KG1 (cell line): ENCODE measurements around the gene BMPR1A.

ENCODE experiments used
- DNase-seq: peaks from one replicate; lab custom pipeline; 2025; lab: John Stamatoyannopoulos, UW

Gene BMPR1A

GRCh38 chr10:86802473-86803108, 46.2 kb downstream of the BMPR1A start:
- no peak for DNase-seq

- DNase-seq = no peak
Observed at GRCh38 chr10:86803156-86803555, 46.7 kb downstream of the BMPR1A start.

- no peak for DNase-seq
Observed at GRCh38 chr10:86804805-86805204, 48.4 kb downstream of the BMPR1A start.

DNA sequence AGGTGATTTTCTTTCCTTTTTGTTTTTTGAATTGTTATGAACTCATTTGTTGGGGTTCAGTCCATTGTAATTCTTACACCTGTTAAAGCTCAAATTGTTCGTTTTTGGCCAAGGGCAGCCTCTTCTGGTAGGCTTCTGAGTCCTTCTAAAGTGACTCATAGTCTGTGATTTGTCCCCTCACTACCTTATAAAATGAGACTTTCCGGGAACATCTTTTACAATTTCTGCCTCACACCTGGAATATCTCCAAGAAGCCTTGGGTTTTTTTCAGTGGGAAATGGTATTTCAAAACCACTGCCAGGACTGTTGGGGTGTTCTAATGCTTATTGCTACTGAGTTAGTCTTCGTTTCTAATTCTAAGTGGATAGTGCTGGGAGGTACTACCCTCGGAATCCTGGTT, 56.7 kb downstream of the BMPR1A start:
- DNase-seq = no peak

- DNase-seq = no peak
Observed at GRCh38 chr10:86813982-86814381, 57.6 kb downstream of the BMPR1A start.

DNA sequence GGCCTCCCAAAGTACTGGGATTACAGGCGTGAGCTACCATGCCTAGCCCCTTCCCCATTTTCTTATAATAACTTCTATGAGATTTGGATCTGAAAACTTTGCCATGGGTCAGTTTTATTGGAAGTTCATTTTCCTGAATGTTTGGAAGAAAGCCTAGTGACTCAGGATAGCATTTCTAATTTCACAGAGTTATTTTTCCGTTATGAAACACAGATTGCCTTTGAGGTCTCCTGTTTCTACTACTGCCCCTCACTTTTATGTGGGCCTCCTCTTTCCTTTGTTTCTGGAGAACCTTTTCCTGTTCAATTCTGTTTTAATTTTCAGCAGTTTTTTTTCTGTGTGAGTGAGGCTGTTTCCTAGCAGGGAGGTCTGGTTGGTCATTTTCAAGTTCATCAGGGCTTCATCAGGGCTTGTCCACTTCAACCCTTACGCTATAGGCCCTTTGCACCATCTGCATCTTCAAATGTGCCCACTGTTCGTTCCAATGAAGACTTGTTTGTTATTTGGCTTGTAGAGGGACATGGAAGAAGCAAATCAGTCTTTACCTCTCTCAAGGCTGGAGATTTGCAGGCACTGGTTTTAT, 58.7 kb downstream of the BMPR1A start:
- no peak for DNase-seq

DNA sequence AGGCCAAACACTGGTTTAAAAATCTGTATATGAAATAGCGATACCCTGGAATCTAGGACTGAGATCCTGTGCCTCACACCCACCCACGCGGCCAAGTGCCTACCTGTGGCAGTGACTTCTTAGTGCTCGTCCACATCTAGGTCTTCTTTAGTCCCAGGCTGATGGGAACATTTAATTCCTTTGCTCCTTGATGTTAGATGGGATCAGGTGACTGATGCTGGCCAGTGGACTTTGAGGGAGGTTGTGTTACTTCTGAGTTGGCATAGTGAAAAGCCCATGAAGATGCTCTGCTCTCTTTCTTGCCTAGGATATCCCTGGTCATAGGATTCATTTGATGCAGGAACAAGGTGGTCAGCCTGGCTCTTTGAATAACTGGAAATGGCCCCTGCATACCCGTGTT, 59.2 kb downstream of the BMPR1A start:
- no peak for DNase-seq

- DNase-seq = no peak
Observed at GRCh38 chr10:86817246-86817645, 60.8 kb downstream of the BMPR1A start.

- no peak for DNase-seq
Observed at GRCh38 chr10:86819567-86819966, 63.1 kb downstream of the BMPR1A start.

GRCh38 chr10:86820509-86820908, 64.1 kb downstream of the BMPR1A start:
- no peak for DNase-seq

- DNase-seq = no peak
Observed at GRCh38 chr10:86821388-86821999, 65.1 kb downstream of the BMPR1A start.

DNA sequence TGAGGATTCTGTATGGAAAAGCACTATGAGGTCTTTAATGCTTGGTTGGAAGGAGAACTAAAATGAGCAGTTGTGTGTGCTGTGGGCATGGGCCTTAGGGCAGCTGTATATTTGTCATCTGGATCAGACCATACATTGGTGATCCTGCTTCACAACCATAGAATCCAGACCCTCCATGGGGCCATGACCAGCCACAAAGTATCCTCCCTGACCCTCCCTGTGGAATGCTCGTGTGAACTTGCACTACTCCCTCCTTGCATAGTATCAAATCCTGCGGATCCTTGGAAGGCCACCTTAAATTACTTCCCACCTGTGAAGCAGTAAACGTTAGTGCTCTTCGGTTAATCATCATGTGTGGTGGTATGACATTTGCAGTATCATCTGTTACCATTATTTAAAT, 67.1 kb downstream of the BMPR1A start:
- DNase-seq = no peak

GRCh38 chr10:86824151-86824550, 67.7 kb downstream of the BMPR1A start:
- no peak for DNase-seq

DNA sequence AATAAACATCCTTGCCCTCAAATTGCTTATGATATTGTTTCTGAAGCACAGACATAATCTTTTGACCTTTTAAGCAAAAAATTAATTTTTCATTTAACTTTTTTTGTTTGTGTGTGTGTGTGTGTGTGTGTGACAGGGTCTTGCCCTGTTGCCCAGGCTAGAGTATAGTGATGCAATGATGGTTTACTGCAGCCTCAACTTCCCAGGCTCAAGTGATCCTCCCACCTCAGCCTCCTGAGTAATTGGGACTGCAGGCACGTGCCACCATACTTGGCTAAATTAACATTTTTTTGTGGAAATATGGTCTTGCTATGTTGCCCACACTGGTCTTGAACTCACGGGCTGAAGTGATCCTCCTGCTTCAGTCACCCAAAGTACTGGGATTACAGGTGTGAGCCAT, 68.9 kb downstream of the BMPR1A start:
- no peak for DNase-seq

- no peak for DNase-seq
Observed at GRCh38 chr10:86827639-86828038, 71.2 kb downstream of the BMPR1A start.

DNA sequence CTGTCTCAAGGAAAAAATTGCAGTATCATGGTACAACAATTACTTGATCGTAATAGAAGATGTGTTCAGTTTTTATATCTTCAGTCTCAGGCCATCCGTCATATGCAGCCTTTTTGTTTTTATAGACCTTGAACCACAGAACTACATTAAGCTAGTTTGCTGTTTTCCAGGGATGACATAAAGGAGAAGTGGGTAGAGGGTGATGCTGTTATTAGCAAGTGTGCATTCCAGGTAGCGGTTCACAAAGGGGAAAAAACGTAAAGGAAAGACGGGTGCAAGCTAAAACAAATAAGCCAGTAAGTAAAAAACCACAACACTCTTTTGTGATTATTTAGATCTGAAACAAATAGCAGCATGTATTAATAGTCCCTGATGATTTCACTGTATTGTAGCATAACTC, 71.7 kb downstream of the BMPR1A start:
- DNase-seq = no peak

- no peak for DNase-seq
Observed at GRCh38 chr10:86829472-86829871, 73.1 kb downstream of the BMPR1A start.

DNA sequence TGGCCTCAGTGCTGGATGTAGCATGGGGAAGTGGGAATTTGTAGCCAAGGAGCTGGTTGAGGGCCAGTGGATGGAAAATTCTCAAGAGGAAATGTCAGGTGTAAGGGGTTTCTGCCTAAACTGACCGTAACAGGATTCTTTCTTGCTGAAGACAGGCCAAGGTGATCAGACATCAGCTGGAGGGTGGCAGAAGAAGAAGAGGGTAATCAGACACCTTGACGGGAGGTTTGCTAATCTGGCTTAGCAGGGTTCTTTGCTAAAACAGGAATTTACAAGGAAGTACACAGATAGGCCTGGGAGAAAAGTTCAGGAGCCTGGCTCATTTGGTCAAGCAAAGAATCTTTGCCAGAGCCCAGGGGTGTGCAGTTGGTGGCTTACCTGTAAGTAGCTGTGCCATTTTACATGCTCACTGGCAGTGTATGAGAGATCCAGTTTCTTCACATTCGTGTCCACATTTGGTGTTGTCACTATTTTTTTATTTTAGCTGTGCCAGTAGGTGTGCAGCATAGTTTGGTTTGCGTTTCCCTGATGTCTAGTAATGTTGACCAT, 73.7 kb downstream of the BMPR1A start:
- DNase-seq = no peak

DNA sequence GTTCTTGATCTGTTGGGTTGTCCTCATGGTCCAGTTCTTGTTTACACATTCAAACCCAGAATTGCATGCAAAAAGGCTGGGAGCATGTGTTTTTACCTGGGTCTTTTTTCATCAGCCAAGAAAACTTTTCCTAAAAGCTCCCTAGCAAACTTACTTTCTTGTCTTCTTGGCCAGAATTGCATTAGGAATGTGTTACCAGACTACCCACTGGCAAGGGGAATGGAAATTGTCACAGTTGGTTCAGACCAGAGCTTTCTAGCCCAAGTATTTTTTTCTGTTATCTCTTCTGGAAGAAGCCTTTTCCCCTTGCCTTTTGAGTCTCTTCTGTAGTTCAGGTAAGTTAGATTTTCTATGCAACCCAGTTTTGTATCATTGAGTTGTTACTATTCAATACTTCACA, 77.5 kb downstream of the BMPR1A start:
- DNase-seq = no peak

DNA sequence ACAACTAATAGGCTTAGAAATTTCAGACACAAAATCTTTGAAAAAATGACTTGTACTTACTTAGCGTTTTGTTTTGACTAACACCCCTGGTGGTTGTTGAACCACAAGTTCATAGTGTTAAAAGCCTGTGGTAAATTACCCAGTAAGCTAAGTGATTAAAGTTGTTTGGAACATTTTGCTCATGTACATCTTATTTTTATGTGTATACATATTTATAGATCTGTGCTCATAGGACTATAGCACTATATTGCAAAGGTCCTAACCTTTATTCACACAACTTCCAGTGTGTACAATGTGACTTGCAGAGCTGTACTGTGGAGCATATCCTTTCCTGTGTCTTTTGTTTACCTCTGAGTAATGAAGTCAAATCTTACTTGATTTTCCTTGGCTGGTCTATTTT, 79.6 kb downstream of the BMPR1A start:
- no peak for DNase-seq

GRCh38 chr10:86837663-86838062, 81.2 kb downstream of the BMPR1A start:
- no peak for DNase-seq

DNA sequence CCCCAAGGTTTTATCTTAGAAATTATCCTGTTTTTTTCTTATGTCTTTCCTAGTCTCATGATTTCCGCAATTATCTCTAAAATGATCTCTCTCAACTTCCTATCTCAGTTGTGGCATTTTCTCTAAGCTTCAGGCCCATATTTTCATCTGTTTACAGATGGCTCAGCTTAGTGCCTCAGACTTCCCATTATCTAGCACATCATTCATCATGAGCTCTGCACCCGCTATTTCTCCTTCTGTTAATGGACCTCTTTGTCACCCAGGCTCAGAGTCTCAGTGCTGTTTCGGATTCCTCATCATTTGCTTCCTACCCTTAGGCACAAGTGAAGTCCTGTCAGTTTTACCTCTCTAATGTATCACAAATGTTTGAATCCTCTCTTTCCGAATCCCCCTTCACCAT, 84.1 kb downstream of the BMPR1A start:
- no peak for DNase-seq

DNA sequence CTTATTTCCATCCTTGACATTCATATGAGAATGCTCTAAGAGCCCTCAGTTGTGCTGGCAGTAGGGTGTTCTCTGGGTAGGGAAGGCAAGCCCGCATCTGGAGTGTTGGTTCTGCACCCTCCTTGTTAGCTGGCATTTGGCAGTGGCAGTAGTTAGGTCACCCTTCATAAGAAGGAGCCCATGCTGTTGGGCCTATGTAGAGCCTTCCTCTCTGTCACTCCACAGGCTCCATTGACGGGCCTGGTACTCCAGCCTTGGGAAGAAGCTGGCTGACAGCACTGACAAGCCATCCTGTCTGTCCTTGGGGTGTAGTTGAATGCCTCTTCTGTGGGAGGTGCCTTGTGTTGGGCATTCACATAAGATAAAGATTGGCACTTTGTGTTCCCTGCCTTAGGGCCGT, 89.7 kb downstream of the BMPR1A start:
- DNase-seq = no peak

DNA sequence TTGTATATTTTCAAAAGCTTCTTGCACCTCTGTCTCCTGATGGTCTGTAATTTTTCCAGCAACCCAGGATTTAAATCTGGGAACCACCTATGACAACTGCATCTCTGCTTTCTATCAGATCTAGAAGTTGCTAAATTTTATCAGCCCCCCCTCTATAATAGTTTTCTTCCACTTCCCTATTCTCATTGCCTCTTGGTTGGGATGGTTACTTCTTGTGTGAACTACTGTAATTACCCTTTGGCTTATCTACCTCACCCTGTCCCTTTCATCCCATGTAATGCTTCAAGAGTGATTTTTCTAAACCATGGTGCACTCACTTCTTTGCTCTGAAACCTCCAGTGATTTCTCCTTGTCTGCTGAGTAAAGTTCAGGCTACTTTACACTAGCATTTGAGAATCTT, 92.3 kb downstream of the BMPR1A start:
- no peak for DNase-seq
